HG02642 (cell line): ENCODE data around the gene SUPT6H.
"Not testable (repeated sequence)": the region's sequence is repeated elsewhere in the genome, so short reads cannot be mapped to it uniquely, and the experiment has no call there.

ENCODE experiments used
- ATAC-seq: cut with Tn5 transposase; IDR thresholded peaks from one replicate; pipeline ENCODE4 v1.9.1; 2021; ENCODE audit warnings: mild to moderate bottlenecking; ENCODE audit not compliant: unreplicated experiment, poor library complexity

SUPT6H gene

DNA sequence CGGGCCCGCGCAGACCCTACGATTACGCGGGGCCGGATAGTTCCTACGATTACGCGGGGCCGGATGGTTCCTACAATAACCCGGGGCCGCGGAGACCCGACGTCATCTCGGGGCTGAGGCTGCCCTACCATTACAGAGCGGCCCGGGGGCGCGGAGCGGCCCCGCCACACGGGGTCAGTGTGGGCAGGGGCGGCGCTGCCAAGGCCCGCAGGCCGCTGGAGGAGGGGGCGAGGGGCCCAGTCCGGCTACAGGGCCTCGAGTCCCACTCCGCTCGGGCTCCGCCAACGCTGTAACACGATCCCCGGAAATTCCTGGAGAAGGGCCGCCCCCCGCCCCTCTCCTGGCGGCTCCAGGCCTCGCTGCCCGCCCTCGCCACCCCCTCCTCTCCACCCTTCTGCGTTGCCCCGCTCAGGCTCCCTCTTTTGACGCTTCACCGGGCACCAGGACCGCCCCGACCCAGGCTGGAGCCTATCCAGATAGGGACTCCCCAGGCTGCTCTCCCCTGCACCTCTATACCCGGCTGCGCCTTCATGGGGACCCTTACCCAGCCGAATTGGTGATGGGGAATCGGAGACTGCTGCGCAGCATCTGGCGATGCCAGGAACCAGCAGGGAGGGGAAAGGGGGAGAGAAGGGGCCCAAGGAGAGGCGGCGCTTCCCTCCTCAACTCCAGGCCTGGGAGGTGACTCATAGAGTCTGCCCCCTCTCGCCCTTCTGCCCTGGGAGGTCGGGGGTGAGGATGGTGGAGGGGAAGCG lies 55.8 kb downstream of the SUPT6H start, which contains the start of gene RAB34:
TSS of gene RAB34 (minus strand) at position 291 of the 755 bp plus-strand sequence. CDS start 602 bp downstream, outside the sequence.
- ATAC-seq: no peak

GRCh38 chr17:28718333-28719020 lies 56.5 kb downstream of the SUPT6H start:
- no peak for ATAC-seq

DNA sequence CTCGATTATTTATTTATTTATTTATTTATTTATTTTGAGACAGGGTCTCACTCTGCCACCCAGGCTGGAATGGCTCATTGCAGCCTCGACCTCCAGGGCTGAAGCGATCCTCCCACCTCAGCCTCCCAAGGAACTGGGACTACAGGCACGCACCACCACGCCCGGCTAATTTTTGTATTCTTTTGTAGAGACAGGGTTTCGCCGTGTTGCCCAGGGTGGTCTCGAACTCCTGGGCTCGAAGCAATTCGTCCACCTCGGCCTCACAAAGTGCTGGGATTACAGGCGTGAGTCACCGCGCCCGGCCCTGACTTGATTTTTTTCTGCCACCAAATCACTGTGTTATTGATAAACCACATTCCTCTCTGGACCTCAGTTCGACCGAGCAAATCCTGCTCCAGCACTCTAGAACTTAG lies 57.0 kb downstream of the SUPT6H start:
- ATAC-seq: no peak

- no peak for ATAC-seq
Measured at GRCh38 chr17:28720247-28720996, 58.4 kb downstream of the SUPT6H start.

- not testable (repeated sequence) for ATAC-seq
Measured at GRCh38 chr17:28720997-28721329, 59.0 kb downstream of the SUPT6H start.

DNA sequence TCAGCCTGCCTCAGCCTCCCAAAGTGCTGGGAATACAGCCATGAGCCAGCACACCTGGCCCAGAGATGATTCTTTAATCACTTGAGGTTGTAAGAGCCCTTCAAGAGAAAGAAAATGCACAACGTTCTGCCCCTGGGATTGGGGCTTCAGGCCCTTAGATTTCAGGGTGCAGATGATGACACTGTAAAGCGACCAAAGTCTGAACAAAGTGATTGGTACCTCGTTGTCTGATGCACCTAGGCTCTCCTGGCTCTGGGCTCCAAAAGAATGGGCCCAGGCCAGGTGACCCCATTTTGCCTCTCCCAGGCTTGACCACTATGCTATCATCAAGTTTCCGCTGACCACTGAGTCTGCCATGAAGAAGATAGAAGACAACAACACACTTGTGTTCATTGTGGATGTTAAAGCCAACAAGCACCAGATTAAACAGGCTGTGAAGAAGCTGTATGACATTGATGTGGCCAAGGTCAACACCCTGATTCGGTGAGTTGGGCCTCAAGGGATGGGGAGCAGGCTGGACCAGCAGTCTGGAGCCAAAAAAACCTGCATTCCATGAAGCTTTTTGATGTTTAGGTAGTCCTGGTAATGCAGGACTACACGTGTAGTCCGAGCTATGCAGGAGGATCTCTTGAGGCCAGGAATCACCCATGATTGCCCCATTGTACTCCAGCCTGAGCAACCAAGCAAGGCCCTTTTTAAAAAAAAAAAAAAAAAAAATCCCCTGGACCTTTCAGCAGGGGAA lies 60.6 kb downstream of the SUPT6H start:
- ATAC-seq: no peak

- no peak for ATAC-seq
Measured at GRCh38 chr17:28723159-28723835, 61.3 kb downstream of the SUPT6H start.

- ATAC-seq: not testable (repeated sequence)
Measured at GRCh38 chr17:28723836-28724499, 62.0 kb downstream of the SUPT6H start.

- ATAC-seq: no peak
Measured at GRCh38 chr17:28724500-28725165, 62.6 kb downstream of the SUPT6H start.

DNA sequence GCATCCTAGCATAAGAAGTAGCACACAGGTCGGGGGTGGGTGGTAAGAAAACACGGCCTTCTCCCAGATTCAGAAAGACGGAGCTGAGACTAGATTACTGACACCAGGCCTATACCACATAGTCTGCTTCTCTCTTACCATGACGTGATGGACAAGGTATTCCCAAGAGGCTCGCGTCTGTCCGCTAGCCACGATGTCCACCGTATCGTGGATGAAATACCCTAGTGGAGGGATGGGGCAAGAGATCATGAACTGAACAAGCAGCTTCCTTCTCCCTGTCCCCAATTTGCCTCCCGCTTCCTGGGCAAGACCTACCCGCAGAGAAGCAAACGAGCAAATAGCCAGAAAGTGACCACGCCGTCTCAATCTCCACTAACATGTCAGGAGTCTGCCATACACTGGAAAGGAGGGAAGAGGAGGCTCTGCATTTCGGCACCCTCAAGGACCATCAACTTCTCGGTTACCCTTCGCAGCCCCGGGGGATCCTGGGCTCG lies 63.2 kb downstream of the SUPT6H start:
- ATAC-seq: no peak

- ATAC-seq: no peak
Measured at GRCh38 chr17:28725660-28726225, 63.7 kb downstream of the SUPT6H start.

DNA sequence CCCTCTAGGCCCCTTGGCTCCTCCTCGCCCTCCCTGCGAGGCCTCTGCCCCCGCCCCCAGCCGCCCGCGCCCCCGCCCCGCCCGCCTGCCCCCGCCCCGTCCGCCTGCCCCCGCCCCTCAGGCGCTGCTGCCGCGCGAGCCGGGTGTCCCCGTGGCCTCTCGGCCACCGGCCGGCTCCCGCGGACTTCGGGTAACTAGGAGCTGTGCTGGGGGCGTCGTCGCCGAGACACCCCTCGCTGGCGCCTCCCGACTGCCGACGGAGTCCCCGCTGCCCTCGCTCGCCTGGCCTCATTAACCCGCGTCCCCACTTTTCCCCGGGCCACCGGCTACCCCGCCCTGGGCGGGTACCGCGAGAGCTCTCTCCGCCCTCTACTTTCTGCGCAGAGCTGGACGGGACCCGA lies 64.2 kb downstream of the SUPT6H start, which contains the start of gene TLCD1:
TSS of gene TLCD1 (minus strand) at position 8 of the 401 bp plus-strand sequence. CDS start 136 bp downstream, outside the sequence.
- peak; percentile 8 for ATAC-seq

- ATAC-seq: peak; percentile 43
Measured at GRCh38 chr17:28726627-28727491, 64.9 kb downstream of the SUPT6H start.

DNA sequence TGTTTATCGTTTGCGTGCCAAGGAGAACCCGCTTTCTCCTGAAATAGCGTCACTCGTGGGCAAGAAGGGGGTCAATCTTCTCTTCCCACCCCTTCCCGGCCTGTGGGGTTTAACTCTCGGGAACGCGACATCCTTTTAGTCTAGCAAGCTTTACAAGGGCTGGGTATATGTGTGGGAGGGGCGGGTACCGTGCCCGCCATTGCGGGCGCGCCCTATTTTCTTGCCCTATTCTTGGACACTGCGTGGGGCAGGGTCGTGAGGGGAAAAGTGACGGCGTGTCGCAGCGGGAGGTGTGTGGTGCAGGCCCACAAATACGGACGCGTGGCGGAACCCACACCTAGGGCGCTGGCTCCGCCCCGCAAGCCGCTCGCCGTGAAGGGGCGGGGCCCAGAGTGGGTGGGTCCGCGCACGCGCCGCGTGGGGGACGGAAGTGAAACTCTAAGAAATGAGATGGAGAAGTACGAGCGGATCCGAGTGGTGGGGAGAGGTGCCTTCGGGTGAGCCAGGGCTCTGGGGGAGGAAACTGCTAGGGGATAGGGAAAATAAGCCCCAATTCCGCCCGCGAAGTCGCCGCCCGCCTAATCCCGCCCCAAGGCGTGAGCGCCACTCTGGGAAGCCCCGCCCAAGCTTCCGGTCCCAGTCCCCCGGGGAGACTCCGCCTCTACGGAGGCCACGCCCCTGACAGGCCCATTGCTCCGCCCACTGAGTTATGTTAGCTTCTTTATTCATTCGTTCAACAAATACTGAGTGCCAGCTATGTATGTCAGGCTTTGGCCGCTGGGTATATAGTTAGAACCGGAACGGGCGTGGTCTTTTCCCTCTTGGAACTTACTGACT lies 66.6 kb downstream of the SUPT6H start, which contains the start of gene NEK8:
TSS of gene NEK8 (plus strand) at position 425 of the 837 bp plus-strand sequence. CDS start at position 451, 26 bp downstream.
- peak; percentile 49 for ATAC-seq

- no peak for ATAC-seq
Measured at GRCh38 chr17:28729950-28730330, 67.9 kb downstream of the SUPT6H start.

DNA sequence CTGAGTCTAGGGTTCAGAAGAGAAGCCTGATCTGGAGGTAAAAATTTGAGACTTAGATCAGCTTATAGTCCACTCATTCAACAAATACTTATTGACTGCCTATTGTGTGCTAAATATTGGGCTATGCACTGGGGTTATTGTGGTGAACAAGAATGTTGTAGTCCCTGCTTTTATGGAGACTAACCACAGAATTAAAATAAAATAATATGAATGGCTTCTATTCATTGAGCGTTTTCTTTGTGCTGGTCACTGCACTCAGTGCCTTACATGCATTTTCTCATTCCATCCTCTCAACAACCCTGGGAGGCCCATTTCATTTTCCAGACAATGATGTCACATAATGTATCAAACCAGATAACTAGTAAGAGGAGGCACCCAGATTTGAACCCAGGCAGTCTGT lies 71.3 kb downstream of the SUPT6H start:
- ATAC-seq: no peak
